ENCODE results near the gene PLK2. TPM values are rescaled to one million over a fixed set of nuclear protein-coding genes. Genes with fewer than 3 reads are reported as not detected.

The PLK2 gene
- total and polyA plus RNA-seq, 9 of the 15 experiments (the other 6 are each of a cell fraction or from before 2014, with no cell fraction given), result 0.58 TPM; not detected in 8

- ATAC-seq, result no peak
- Histone ChIP-seq H3K79me2 (ENCODE audit: control insufficient read depth, insufficient read depth, low read length) (no peaks in the 10 kb centered on the region), H3K4me2 (ENCODE audit: insufficient read depth, low read length) (no peak overlapping the region), H3K9me3 (replicated peaks; ENCODE audit: control insufficient read depth, insufficient read depth, low read depth, low read length) (no peaks in the 10 kb centered on the region; the same call in 1 of the 2 replicates), H3K9ac (ENCODE audit: insufficient read depth in 1 of 2, low read depth in 2 of 2, low read length in 2 of 2) (no peak overlapping the region), H3K27me3 (ENCODE audit: control insufficient read depth in 2 of 2, insufficient read depth in 2 of 2, low read length in 2 of 2) (no peaks in the 10 kb centered on the region), H3K9me1 (ENCODE audit: control insufficient read depth, insufficient read depth, low read length) (no peaks in the 10 kb centered on the region), H3K27ac (ENCODE audit: extremely low read depth, low read depth, low read length) (no peak overlapping the region), H3K4me3 (no peak overlapping the region), H3K36me3 (ENCODE audit: control insufficient read depth, insufficient read depth, low read length) (no peaks in the 10 kb centered on the region), H2AFZ (ENCODE audit: low read depth, low read length) (no peak overlapping the region), H3K4me1 (replicated peaks in 1 of 2; ENCODE audit: control insufficient read depth in 2 of 2, insufficient read depth in 2 of 2, low read length in 2 of 2) (no peaks in the 10 kb centered on the region), H4K20me1 (replicated peaks; ENCODE audit: control insufficient read depth, insufficient read depth, low read length) (no peaks in the 10 kb centered on the region)
- 0% methylated on average over 1 of the region's 1 CpG for WGBS (ENCODE audit: insufficient coverage, low coverage, missing lambda C conversion rate)
- in situ Hi-C loops (cut with MboI) (no loop called here), intact Hi-C loops (cut with micrococcal nuclease) (no loop called here)
- TF ChIP-seq ILF3 (IDR thresholded peaks at IDR 0.05; ENCODE audit: borderline replicate concordance) (no peak), NFXL1 (CRISPR knock-in tag; IDR thresholded peaks at IDR 0.05) (no peak), ARHGAP35 (IDR thresholded peaks at IDR 0.05; ENCODE audit: partially characterized antibody) (no peak), EP300 (IDR thresholded peaks at IDR 0.05; ENCODE audit: low read length) (no peak), CEBPB (tag; IDR thresholded peaks at IDR 0.05) (no peak)
- FAIRE-seq, result no peak
- CTCF ChIA-PET (ENCODE audit: low intra/inter-chr PET ratio), result no interaction called here
- POLR2A ChIA-PET, result no interaction called here
- no TSS peak for BruUV-seq (replicated peaks)
- no peak for DNase-seq (ENCODE audit: extremely low read depth in 1 of 4, low spot score in 3 of 4)
These were observed 52.7 kb downstream of the PLK2 start for GRCh38 chr5:58407042-58407719.

- in situ Hi-C loops (cut with MboI), result no loop called here
- no peak for FAIRE-seq
- POLR2A ChIA-PET, result no interaction called here
These were observed 53.5 kb downstream of the PLK2 start for GRCh38 chr5:58406394-58406793.

More at GRCh38 chr5:58406394-58406793, 53.5 kb downstream of the PLK2 start:
- no peak for DNase-seq (ENCODE audit: extremely low read depth in 1 of 4, low spot score in 3 of 4)
- Histone ChIP-seq H3K9me3 (replicated peaks; ENCODE audit: control insufficient read depth, insufficient read depth, low read depth, low read length) (no peaks in the 10 kb centered on the region; the same call in 1 of the 2 replicates), H3K4me2 (ENCODE audit: insufficient read depth, low read length) (no peak overlapping the region), H3K9ac (ENCODE audit: insufficient read depth in 1 of 2, low read depth in 2 of 2, low read length in 2 of 2) (no peak overlapping the region), H3K4me3 (no peak overlapping the region), H3K27me3 (ENCODE audit: control insufficient read depth in 2 of 2, insufficient read depth in 2 of 2, low read length in 2 of 2) (no peaks in the 10 kb centered on the region), H4K20me1 (replicated peaks; ENCODE audit: control insufficient read depth, insufficient read depth, low read length) (no peaks in the 10 kb centered on the region), H3K27ac (ENCODE audit: extremely low read depth, low read depth, low read length) (no peak overlapping the region), H3K79me2 (ENCODE audit: control insufficient read depth, insufficient read depth, low read length) (no peaks in the 10 kb centered on the region), H3K9me1 (ENCODE audit: control insufficient read depth, insufficient read depth, low read length) (no peaks in the 10 kb centered on the region), H3K36me3 (ENCODE audit: control insufficient read depth, insufficient read depth, low read length) (no peaks in the 10 kb centered on the region), H2AFZ (ENCODE audit: low read depth, low read length) (no peak overlapping the region), H3K4me1 (replicated peaks in 1 of 2; ENCODE audit: control insufficient read depth in 2 of 2, insufficient read depth in 2 of 2, low read length in 2 of 2) (no peaks in the 10 kb centered on the region)
- intact Hi-C loops (cut with micrococcal nuclease), result no loop called here
- BruUV-seq (replicated peaks), result no TSS peak
- no peak for ATAC-seq
- CTCF ChIA-PET (ENCODE audit: low intra/inter-chr PET ratio), result no interaction called here
- no peak for TF ChIP-seq CBX5 (IDR thresholded peaks at IDR 0.05; ENCODE audit: borderline replicate concordance, low read depth)
- TF ChIP-seq SMAD1 (IDR thresholded peaks at IDR 0.05; ENCODE audit: low read depth, low read length, partially characterized antibody), result no peak
- TF ChIP-seq, protein P1, sequence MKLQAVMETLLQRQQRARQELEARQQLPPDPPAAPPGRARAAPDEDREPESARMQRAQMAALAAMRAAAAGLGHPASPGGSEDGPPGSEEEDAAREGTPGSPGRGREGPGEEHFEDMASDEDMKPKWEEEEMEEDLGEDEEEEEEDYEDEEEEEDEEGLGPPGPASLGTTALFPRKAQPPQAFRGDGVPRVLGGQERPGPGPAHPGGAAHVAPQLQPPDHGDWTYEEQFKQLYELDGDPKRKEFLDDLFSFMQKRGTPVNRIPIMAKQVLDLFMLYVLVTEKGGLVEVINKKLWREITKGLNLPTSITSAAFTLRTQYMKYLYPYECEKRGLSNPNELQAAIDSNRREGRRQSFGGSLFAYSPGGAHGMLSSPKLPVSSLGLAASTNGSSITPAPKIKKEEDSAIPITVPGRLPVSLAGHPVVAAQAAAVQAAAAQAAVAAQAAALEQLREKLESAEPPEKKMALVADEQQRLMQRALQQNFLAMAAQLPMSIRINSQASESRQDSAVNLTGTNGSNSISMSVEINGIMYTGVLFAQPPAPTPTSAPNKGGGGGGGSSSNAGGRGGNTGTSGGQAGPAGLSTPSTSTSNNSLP (IDR thresholded peaks at IDR 0.05; ENCODE audit: borderline replicate concordance, low read depth, low read length), result no peak
- TF ChIP-seq ZNF655 (CRISPR knock-in tag; IDR thresholded peaks at IDR 0.05), result no peak
- no peak for TF ChIP-seq YY1 (IDR thresholded peaks at IDR 0.05; ENCODE audit: borderline replicate concordance in 1 of 3, control insufficient read depth in 1 of 3, extremely low read depth in 1 of 3, insufficient read depth in 3 of 3, insufficient read length in 1 of 3, insufficient replicate concordance in 2 of 3, low read depth in 1 of 3, low read length in 2 of 3)
- no peak for TF ChIP-seq SETDB1 (IDR thresholded peaks at IDR 0.05; ENCODE audit: low read length)
- TF ChIP-seq NCOA6 (IDR thresholded peaks at IDR 0.05), result no peak
- 0% methylated on average over 2 of the region's 2 CpGs for WGBS (ENCODE audit: insufficient coverage, low coverage, missing lambda C conversion rate)
